ENCODE results near the gene ADAMTS12.
A peak's percentile ranks its signal among the peaks of the same experiment; 100 is the strongest.

The ADAMTS12 gene

GRCh38 chr5:33701251-33701650 is 190.5 kb downstream of the ADAMTS12 start:
- DNase-seq (ENCODE audit: low read depth) = no peak
- H3K4me3 ChIP-seq (ENCODE audit: low read depth, low read length) = no peak overlapping the region
- no peak for TF ChIP-seq CTCF (IDR thresholded peaks at IDR 0.05; ENCODE audit: low read depth, low read length, missing control alignments)
- in situ Hi-C loops (cut with HindIII; ENCODE audit: low sequenced_read_pairs) = no loop called here

- no peak for TF ChIP-seq CTCF (IDR thresholded peaks at IDR 0.05; ENCODE audit: low read depth, low read length, missing control alignments)
- no peak for DNase-seq (ENCODE audit: low read depth)
- in situ Hi-C loops (cut with HindIII; ENCODE audit: low sequenced_read_pairs) = no loop called here
- H3K4me3 ChIP-seq (ENCODE audit: low read depth, low read length) = no peak overlapping the region
These were observed 195.4 kb downstream of the ADAMTS12 start for GRCh38 chr5:33696411-33696810.

- TF ChIP-seq CTCF (IDR thresholded peaks at IDR 0.05; ENCODE audit: low read depth, low read length, missing control alignments) = no peak
- in situ Hi-C loops (cut with HindIII; ENCODE audit: low sequenced_read_pairs) = loop anchor here (5.0 kb wide), 1 partner anchor 34 kb away; no protein-coding TSS in a partner anchor
- H3K4me3 ChIP-seq (ENCODE audit: low read depth, low read length) = no peak overlapping the region
- no peak for DNase-seq (ENCODE audit: low read depth)
These were observed 198.8 kb downstream of the ADAMTS12 start for GRCh38 chr5:33692980-33693379.

GRCh38 chr5:33691856-33692255 is 199.9 kb downstream of the ADAMTS12 start:
- in situ Hi-C loops (cut with HindIII; ENCODE audit: low sequenced_read_pairs) = loop anchor here (5.0 kb wide), 1 partner anchor 35 kb away; no protein-coding TSS in a partner anchor
- no peak for TF ChIP-seq CTCF (IDR thresholded peaks at IDR 0.05; ENCODE audit: low read depth, low read length, missing control alignments)
- DNase-seq (ENCODE audit: low read depth) = no peak
- H3K4me3 ChIP-seq (ENCODE audit: low read depth, low read length) = no peak overlapping the region

GRCh38 chr5:33690374-33691135 is 201.2 kb downstream of the ADAMTS12 start:
- in situ Hi-C loops (cut with HindIII; ENCODE audit: low sequenced_read_pairs) = loop anchor here (5.0 kb wide), 1 partner anchor 37 kb away; no protein-coding TSS in a partner anchor
- no peak for TF ChIP-seq CTCF (IDR thresholded peaks at IDR 0.05; ENCODE audit: low read depth, low read length, missing control alignments)
- no peak overlapping the region for H3K4me3 ChIP-seq (ENCODE audit: low read depth, low read length)
- peak; percentile 87 for DNase-seq (ENCODE audit: low read depth)

- H3K4me3 ChIP-seq (ENCODE audit: low read depth, low read length) = no peak overlapping the region
- no peak for TF ChIP-seq CTCF (IDR thresholded peaks at IDR 0.05; ENCODE audit: low read depth, low read length, missing control alignments)
- in situ Hi-C loops (cut with HindIII; ENCODE audit: low sequenced_read_pairs) = no loop called here
- DNase-seq (ENCODE audit: low read depth) = peak; percentile 37
These were observed 203.3 kb downstream of the ADAMTS12 start for GRCh38 chr5:33688526-33688925.

Measured in astrocyte of the cerebellum (primary cell).